ENCODE results near the gene SIRPB2. TPM values are rescaled to one million over a fixed set of nuclear protein-coding genes. Genes with fewer than 3 reads are reported as not detected.
"Not testable (repeated sequence)": the region's sequence is repeated elsewhere in the genome, so short reads cannot be mapped to it uniquely, and the experiment has no call there.

The SIRPB2 gene
- total and polyA plus RNA-seq, 8 donors = 0.09 to 3.4 (median 0.57) TPM

DNA sequence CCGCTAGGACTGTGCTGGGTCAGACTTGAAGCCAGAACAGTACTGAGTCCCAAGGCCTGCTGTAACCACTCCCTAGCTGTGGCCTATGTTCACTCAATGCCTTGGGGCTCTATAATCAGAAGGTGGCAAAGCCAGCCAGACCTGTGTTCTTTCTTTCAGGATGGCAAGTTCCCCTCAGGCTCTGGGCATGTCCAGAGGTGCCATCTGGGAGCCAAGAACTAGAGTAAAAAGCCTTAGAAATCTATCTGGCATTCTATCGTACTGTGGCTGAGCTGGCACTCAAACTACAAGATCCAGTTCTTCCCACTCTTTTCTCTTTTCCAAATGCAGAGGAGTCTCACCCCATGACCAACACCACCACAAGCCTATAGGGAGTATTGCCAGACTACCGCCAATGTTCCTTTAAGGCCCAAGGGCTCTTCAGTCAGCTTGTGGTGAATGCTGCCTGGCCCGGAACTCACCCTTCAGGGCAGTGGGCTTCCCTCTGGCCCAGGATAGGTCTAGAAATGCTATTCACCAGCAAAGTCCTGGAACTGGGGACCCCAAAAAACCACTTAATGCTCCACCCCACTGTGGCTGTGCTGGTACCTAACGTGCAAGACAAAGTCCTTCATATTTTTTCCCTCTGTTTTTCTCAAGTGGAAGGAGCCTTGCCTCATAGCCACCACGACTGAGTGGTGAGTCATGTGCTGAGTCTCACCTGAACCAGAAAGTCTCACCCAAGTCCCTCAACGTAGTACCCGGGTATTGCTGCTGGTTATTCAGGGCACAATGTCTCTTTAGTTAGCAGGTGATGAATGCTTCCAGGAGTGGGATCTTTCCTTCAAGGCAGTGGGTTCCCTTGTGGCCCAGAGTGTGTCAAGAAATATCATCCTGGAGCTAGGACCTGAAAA lies 8.6 kb upstream of the SIRPB2 start:
- Histone ChIP-seq H3K27ac (no peak overlapping the region), H3K27me3 (peaks cover 0 to 13% (median 0%) of the 10 kb centered on the region in 4 donors), H3K4me3 (no peak overlapping the region), H3K9me3 (peaks cover 0 to 4% (median 0%) of the 10 kb centered on the region in 4 donors), H3K4me1 (no peaks in the 10 kb centered on the region), H3K36me3 (no peaks in the 10 kb centered on the region)
- no peak for FAIRE-seq
- ATAC-seq = no peak
- TF ChIP-seq, protein P1, sequence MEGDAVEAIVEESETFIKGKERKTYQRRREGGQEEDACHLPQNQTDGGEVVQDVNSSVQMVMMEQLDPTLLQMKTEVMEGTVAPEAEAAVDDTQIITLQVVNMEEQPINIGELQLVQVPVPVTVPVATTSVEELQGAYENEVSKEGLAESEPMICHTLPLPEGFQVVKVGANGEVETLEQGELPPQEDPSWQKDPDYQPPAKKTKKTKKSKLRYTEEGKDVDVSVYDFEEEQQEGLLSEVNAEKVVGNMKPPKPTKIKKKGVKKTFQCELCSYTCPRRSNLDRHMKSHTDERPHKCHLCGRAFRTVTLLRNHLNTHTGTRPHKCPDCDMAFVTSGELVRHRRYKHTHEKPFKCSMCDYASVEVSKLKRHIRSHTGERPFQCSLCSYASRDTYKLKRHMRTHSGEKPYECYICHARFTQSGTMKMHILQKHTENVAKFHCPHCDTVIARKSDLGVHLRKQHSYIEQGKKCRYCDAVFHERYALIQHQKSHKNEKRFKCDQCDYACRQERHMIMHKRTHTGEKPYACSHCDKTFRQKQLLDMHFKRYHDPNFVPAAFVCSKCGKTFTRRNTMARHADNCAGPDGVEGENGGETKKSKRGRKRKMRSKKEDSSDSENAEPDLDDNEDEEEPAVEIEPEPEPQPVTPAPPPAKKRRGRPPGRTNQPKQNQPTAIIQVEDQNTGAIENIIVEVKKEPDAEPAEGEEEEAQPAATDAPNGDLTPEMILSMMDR (IDR thresholded peaks at IDR 0.05) = no peak
- intact Hi-C loops (cut with DNase I) = no loop called here
- DNase-seq = no peak
- WGBS, 2 donors = 77 to 78% methylated on average over 8 of the region's 8 CpGs

DNA sequence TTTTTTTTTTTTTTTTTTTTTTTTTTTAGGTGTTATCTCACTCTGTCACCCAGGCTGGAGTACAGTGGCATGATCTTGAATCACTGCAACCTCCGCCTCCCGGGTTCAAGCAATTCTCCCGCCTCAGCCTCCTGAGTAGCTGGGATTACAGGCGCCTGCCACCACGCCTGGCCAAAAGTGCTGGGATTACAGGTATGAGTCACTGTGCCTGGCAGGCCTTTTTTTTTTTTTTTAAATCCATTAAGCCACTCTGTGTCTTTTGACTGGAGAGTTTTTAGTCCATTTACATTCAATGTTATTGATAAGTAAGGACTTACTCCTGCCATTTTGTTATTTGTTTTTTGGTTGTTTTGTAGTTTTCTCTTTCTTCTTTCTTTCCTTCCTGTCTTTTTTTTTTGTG lies 6.2 kb upstream of the SIRPB2 start:
- H3K27ac ChIP-seq; DNase-seq; ATAC-seq; H3K9me3 ChIP-seq; H3K36me3 ChIP-seq; H3K4me3 ChIP-seq; intact Hi-C loops (cut with DNase I); FAIRE-seq; H3K4me1 ChIP-seq: not testable (repeated sequence)
- H3K27me3 ChIP-seq = peaks cover 0 to 13% (median 0%) of the 10 kb centered on the region in 4 donors
- WGBS, 2 donors = 86 to 94% methylated on average over 5 of the region's 5 CpGs

DNA sequence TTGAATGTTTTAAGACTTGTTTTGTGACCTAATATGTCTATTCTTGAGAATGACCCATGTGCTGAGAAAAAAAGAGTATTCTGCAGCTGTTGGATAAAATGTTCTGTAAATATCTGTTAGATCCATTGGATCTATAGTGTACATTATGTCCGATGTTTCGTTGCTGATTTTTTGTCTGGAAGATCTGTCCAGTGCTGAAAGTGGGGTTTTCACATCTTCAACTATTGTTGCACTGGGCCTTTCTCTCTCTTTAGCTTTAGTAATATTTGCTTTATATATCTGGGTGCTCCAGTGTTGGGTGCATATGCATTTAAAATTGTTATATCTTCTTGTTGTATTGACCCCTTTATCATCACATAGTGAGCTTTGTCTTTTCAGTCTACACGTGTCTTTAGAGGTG lies 5.7 kb upstream of the SIRPB2 start:
- no peak for FAIRE-seq

DNA sequence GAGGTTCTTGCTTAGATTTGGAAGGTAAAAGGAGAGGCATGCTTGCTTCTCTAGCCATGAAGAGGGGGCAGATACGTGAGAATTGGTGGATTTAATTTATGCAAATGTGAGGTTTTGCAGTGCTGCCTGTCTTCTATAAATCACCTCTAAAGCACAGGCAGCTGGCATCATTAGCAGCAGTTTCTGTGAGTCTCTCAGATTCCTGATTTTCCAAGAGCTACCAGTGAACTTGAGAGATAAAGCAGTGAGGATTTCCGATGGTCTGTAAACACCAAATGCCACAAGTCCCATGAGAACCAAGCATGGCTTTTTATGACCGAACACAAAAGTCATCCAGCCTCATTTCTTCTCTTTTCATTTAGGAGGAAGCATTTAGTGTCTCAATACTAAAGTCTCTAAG lies 3.2 kb upstream of the SIRPB2 start:
- Histone ChIP-seq H3K27me3 (peaks cover 0 to 13% (median 0%) of the 10 kb centered on the region in 4 donors), H3K4me3 (no peak overlapping the region), H3K27ac (no peak overlapping the region), H3K4me1 (no peaks in the 10 kb centered on the region), H3K9me3 (peaks cover 0 to 4% (median 0%) of the 10 kb centered on the region in 4 donors), H3K36me3 (no peaks in the 10 kb centered on the region)
- 18% methylated on average over 3 of the region's 3 CpGs for WGBS, 2 donors
- intact Hi-C loops (cut with DNase I) = no loop called here
- no peak for FAIRE-seq
- no peak for ATAC-seq
- TF ChIP-seq, protein P1 (IDR thresholded peaks at IDR 0.05) = no peak
- DNase-seq = no peak

More for the DNA sequence above, 5.7 kb upstream of the SIRPB2 start:
- H3K27me3 ChIP-seq = peaks cover 0 to 13% (median 0%) of the 10 kb centered on the region in 4 donors
- no peaks in the 10 kb centered on the region for H3K4me1 ChIP-seq
- intact Hi-C loops (cut with DNase I) = no loop called here
- ATAC-seq (no peak), DNase-seq (no peak)
- H3K4me3 ChIP-seq = no peak overlapping the region
- TF ChIP-seq, protein P1 (IDR thresholded peaks at IDR 0.05) = no peak
- no peaks in the 10 kb centered on the region for H3K36me3 ChIP-seq
- H3K27ac ChIP-seq = no peak overlapping the region
- peaks cover 0 to 4% (median 0%) of the 10 kb centered on the region in 4 donors for H3K9me3 ChIP-seq
- 48 to 61% methylated on average over 3 of the region's 3 CpGs for whole genome bisulfite sequencing, 2 donors

DNA sequence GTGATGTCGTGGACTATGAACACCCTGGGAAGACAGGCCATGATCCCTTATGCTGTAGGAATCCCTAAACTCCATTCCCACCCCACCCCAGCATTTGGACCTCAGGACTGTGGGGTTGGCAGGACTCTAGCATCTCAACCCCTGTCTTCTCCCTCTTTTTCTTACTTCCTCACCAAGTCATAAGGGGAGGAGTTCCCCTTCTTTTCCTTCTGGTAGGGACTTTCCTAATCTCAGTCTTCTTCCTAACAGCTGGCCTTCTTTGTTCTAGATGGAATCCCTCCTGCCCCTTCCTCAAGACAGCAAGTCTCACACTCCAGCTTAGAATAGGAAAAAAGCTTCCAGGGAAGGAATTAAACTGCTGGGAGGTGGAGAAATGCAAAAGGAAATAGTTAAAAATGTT lies 2.3 kb upstream of the SIRPB2 start:
- H3K36me3 ChIP-seq = no peaks in the 10 kb centered on the region
- ATAC-seq (no peak), FAIRE-seq (no peak), DNase-seq (no peak)
- 56 to 57% methylated on average over 1 of the region's 1 CpG for WGBS, 2 donors
- H3K27ac ChIP-seq = no peak overlapping the region
- no peak overlapping the region for H3K4me3 ChIP-seq
- intact Hi-C loops (cut with DNase I) = no loop called here
- no peaks in the 10 kb centered on the region for H3K9me3 ChIP-seq
- no peaks in the 10 kb centered on the region for H3K4me1 ChIP-seq
- TF ChIP-seq, protein P1 (IDR thresholded peaks at IDR 0.05) = no peak
- H3K27me3 ChIP-seq = peaks cover 0 to 11% (median 0%) of the 10 kb centered on the region in 4 donors

Data from pancreas (tissue), 10 donors.